ENCODE measurements around the gene RTN4RL2. TPM values are rescaled to one million over a fixed set of nuclear protein-coding genes. Genes with fewer than 3 reads are reported as not detected.

The RTN4RL2 gene
- total and polyA plus RNA-seq, 9 of the 15 experiments (the other 6 are each of a cell fraction or from before 2014, with no cell fraction given), result 0.06 to 1.9 (median 0.34) TPM; not detected in 4

GRCh38 chr11:57499413-57499982 lies 39.2 kb downstream of the RTN4RL2 start (continued):
- no peak for TF ChIP-seq CREBBP (IDR thresholded peaks at IDR 0.05; ENCODE audit: low read depth, low read length)
- TF ChIP-seq ETV1 (tag; conservative IDR thresholded peaks at IDR 0.05; ENCODE audit: low read depth), result no peak
- peak; percentile 53 for TF ChIP-seq RBBP5 (IDR thresholded peaks at IDR 0.05; ENCODE audit: borderline replicate concordance, insufficient read depth, low read length, poor library complexity, severe bottlenecking)

- no peaks in the 10 kb centered on the region for H3K9me1 ChIP-seq (ENCODE audit: control insufficient read depth, insufficient read depth, low read length)
- ChIA-PET POLR2A (interaction anchor here (0.6 to 4.5 kb wide), 3 partner anchors 16 to 97 kb away, joined by 3 to 25 read pairs (median 3); partner anchors contain the start of gene SLC43A1), CTCF (ENCODE audit: low intra/inter-chr PET ratio) (no interaction called here)
- peaks cover 24% of the 10 kb centered on the region for H4K20me1 ChIP-seq (replicated peaks; ENCODE audit: control insufficient read depth, insufficient read depth, low read length)
- H2AFZ ChIP-seq (ENCODE audit: low read depth, low read length), result peak overlapping the region; percentile 52
- H3K9me3 ChIP-seq (replicated peaks; ENCODE audit: control insufficient read depth, insufficient read depth, low read depth, low read length), result no peaks in the 10 kb centered on the region
- no TSS peak for BruUV-seq (replicated peaks)
- H3K36me3 ChIP-seq (ENCODE audit: control insufficient read depth, insufficient read depth, low read length), result peaks cover 76% of the 10 kb centered on the region
- peak; percentile 63 for ATAC-seq
- peaks cover 16 to 26% of the 10 kb centered on the region in 2 experiments for H3K4me1 ChIP-seq (replicated peaks in 1 of 2; ENCODE audit: control insufficient read depth in 2 of 2, insufficient read depth in 2 of 2, low read length in 2 of 2)
- FAIRE-seq, result peak; percentile 78
- H3K4me3 ChIP-seq, result peak overlapping the region; percentile 7; the same call in 1 of the 2 replicates
- 8% methylated on average over 12 of the region's 12 CpGs for WGBS (ENCODE audit: insufficient coverage, low coverage, missing lambda C conversion rate)
- no peak for DNase-seq (ENCODE audit: extremely low read depth in 1 of 4, low spot score in 3 of 4)
- H3K79me2 ChIP-seq (ENCODE audit: control insufficient read depth, insufficient read depth, low read length), result peaks cover 8% of the 10 kb centered on the region; the same call in 1 of the 3 replicates
- no peaks in the 10 kb centered on the region for H3K27me3 ChIP-seq (ENCODE audit: control insufficient read depth in 2 of 2, insufficient read depth in 2 of 2, low read length in 2 of 2)
- intact Hi-C loops (cut with micrococcal nuclease), result loop anchor here (1.0 kb wide), 1 partner anchor 15 kb away; the partner anchor contains the start of gene SLC43A1
- H3K27ac ChIP-seq (ENCODE audit: extremely low read depth, low read depth, low read length), result peak overlapping the region; percentile 61; the same call in 2 of the 3 replicates
- in situ Hi-C loops (cut with MboI), result no loop called here
- H3K9ac ChIP-seq (ENCODE audit: insufficient read depth in 1 of 2, low read depth in 2 of 2, low read length in 2 of 2), result peak overlapping the region; percentile 28 to 49; a peak in 2 of 4 replicates
- H3K4me2 ChIP-seq (ENCODE audit: insufficient read depth, low read length), result peak overlapping the region; percentile 71
- TF ChIP-seq NCOA6 (IDR thresholded peaks at IDR 0.05), result no peak
- 0 out of 2 replicates have a peak, but pooled peaks have one; percentile 22 for TF ChIP-seq SMARCE1 (IDR thresholded peaks at IDR 0.05)
- TF ChIP-seq ZNF212 (CRISPR knock-in tag; IDR thresholded peaks at IDR 0.05), result no peak
- no peak for TF ChIP-seq NCOR1 (IDR thresholded peaks at IDR 0.05)
- 0 out of 2 replicates have a peak, but pooled peaks have one; percentile 18 for TF ChIP-seq MTA1 (IDR thresholded peaks at IDR 0.05; ENCODE audit: borderline replicate concordance)
- no peak for TF ChIP-seq ZNF609 (CRISPR knock-in tag; IDR thresholded peaks at IDR 0.05; ENCODE audit: borderline replicate concordance)
- TF ChIP-seq ZNF134 (CRISPR knock-in tag; conservative IDR thresholded peaks at IDR 0.05), result no peak
- no peak for TF ChIP-seq ZNF639 (CRISPR knock-in tag; conservative IDR thresholded peaks at IDR 0.05 in 1 of 2, IDR thresholded peaks at IDR 0.05 in 1 of 2)
- TF ChIP-seq NCOA2 (IDR thresholded peaks at IDR 0.05; ENCODE audit: partially characterized antibody in 2 of 2), result no peak
- no peak for TF ChIP-seq TEAD1 (CRISPR knock-in tag; IDR thresholded peaks at IDR 0.05)
- no peak for TF ChIP-seq HCFC1 (IDR thresholded peaks at IDR 0.05; ENCODE audit: low read depth, low read length)
These were observed 39.7 kb downstream of the RTN4RL2 start for GRCh38 chr11:57499983-57500461.
